GM13976 (cell line): ENCODE results near the gene GRIN2A.

Experiments used
- DNase-seq: peaks from one replicate; pipeline ENCODE4 v3.0.0; 2012; ENCODE audit warnings: low spot score
- in situ Hi-C: fragments of 300-500 bp; cut with MboI; formaldehyde crosslinking; loops from one replicate; pipeline ENCODE4 v1.12.0; 2022; ENCODE audit warnings: low sequenced_read_pairs, mixed read lengths, inconsistent platforms; ENCODE audit not compliant: unreplicated experiment
- TF ChIP-seq, protein P1 (sequence below): IDR thresholded peaks from 2 replicates; pipeline ENCODE4 v1.5.1; 2012; ENCODE audit warnings: borderline replicate concordance, mild to moderate bottlenecking; ENCODE audit not compliant: insufficient read depth; ENCODE audit errors: extremely low read depth, missing control alignments, control extremely low read depth

Gene GRIN2A

GRCh38 chr16:9957433-9957832 is 224.8 kb downstream of the GRIN2A start:
- in situ Hi-C loops: no loop called here
- TF ChIP-seq, protein P1, sequence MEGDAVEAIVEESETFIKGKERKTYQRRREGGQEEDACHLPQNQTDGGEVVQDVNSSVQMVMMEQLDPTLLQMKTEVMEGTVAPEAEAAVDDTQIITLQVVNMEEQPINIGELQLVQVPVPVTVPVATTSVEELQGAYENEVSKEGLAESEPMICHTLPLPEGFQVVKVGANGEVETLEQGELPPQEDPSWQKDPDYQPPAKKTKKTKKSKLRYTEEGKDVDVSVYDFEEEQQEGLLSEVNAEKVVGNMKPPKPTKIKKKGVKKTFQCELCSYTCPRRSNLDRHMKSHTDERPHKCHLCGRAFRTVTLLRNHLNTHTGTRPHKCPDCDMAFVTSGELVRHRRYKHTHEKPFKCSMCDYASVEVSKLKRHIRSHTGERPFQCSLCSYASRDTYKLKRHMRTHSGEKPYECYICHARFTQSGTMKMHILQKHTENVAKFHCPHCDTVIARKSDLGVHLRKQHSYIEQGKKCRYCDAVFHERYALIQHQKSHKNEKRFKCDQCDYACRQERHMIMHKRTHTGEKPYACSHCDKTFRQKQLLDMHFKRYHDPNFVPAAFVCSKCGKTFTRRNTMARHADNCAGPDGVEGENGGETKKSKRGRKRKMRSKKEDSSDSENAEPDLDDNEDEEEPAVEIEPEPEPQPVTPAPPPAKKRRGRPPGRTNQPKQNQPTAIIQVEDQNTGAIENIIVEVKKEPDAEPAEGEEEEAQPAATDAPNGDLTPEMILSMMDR: no peak
- no peak for DNase-seq

DNA sequence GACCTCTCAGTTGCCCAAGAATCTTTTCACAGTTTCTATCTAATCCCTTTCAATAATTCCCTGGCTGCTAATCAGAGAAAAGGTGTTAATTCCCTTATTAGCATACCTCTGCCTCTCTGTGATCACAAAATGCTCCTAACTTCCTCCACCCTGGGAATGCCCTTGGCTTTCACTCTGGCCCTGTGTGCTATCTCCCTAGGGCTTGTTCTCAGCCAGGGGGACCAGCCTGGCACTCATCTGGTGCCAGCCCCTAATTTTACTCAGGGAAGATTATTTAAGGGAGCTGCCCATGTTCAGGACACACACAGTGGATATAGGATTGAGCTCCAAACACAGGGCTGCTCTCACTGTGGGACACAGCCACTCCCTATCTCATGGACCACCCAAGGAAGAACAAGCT is 225.2 kb downstream of the GRIN2A start:
- in situ Hi-C loops: no loop called here
- TF ChIP-seq, protein P1: no peak
- DNase-seq: no peak

DNA sequence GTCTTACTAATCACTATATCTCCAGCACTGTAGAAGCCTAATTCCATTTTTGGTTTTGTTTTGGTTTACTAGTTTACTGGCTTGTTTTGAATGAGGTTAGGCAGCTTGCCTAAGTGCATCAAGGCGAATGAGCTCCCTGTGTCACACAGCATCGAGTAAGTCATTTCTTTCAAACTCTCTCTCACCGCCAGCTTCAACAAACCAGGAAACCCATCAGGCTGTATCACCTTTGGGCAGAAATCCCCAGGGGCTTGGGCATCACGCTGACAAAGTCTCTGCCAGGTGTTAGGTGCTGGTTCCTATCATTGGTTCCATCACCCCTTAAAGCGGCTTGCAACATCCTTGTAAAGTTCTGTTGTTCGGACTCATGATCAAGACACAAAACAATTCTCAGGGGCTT is 226.6 kb downstream of the GRIN2A start:
- in situ Hi-C loops: no loop called here
- DNase-seq: no peak
- TF ChIP-seq, protein P1: no peak

GRCh38 chr16:9953908-9954570 is 228.2 kb downstream of the GRIN2A start:
- TF ChIP-seq, protein P1: no peak
- in situ Hi-C loops: no loop called here
- no peak for DNase-seq

DNA sequence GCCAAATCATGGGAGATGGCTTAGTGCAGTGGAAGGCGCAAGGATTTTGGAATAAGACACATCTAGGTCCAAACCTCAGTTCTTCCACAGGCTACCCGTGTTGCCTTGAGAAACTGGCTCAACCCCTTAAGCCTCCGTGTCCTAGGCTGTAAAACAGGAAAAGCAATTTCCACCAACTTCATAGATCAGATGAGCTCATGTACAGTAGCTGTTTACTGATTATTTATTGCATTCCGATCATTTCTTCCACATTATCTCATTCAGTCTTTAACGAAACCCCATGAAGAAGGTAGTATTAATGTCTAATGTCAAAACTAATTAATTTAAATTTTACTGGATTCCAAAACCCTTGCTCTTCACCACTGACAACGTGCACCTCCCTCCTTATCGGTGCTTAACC is 231.6 kb downstream of the GRIN2A start:
- TF ChIP-seq, protein P1: no peak
- DNase-seq: no peak
- in situ Hi-C loops: no loop called here

GRCh38 chr16:9949396-9949795 is 232.8 kb downstream of the GRIN2A start:
- no peak for DNase-seq
- TF ChIP-seq, protein P1: no peak
- in situ Hi-C loops: no loop called here
